Neural progenitor cell (in vitro differentiated cells): ENCODE results near the gene ASTN2. TPM values are rescaled to one million over a fixed set of nuclear protein-coding genes. Genes with fewer than 3 reads are reported as not detected.
A peak's percentile ranks its signal among the peaks of the same experiment; 100 is the strongest.

Source experiments
- DNase-seq: peaks from one replicate; pipeline ENCODE4 v3.0.0-alpha.2; 2016; ENCODE audit warnings: low spot score
- H2AFZ ChIP-seq: fragments of 200-600 bp; sonication (generic); replicated peaks from 2 replicates; pipeline ENCODE4 v1.6.1; 2016; ENCODE audit warnings: antibody characterized with exemption
- H3F3A ChIP-seq: fragments of 200-600 bp; sonication (generic); 2 replicates; pipeline ENCODE4 v1.6.1; 2016; ENCODE audit warnings: antibody characterized with exemption, low read depth
- H3K27ac ChIP-seq: fragments of 200-600 bp; sonication (generic); 2 replicates; pipeline ENCODE4 v1.5.1; 2016; ENCODE audit warnings: mild to moderate bottlenecking
- H3K27me3 ChIP-seq: fragments of 200-600 bp; sonication (generic); 2 replicates; pipeline ENCODE4 v1.6.1; 2016; ENCODE audit warnings: mild to moderate bottlenecking, moderate library complexity
- H3K36me3 ChIP-seq: fragments of 200-600 bp; sonication (generic); 2 replicates; pipeline ENCODE4 v1.5.1; 2016
- H3K4me1 ChIP-seq: fragments of 200-600 bp; sonication (generic); 2 replicates; pipeline ENCODE4 v1.6.1; 2016; ENCODE audit warnings: mixed run types
- H3K4me2 ChIP-seq: fragments of 200-600 bp; sonication (generic); 2 replicates; pipeline ENCODE4 v1.6.1; 2016
- H3K4me3 ChIP-seq: fragments of 200-600 bp; sonication (generic); 2 replicates; pipeline ENCODE4 v1.5.1; 2016
- H3K79me2 ChIP-seq: fragments of 200-600 bp; sonication (generic); 2 replicates; pipeline ENCODE4 v1.6.1; 2016; ENCODE audit warnings: low read depth
- H3K9ac ChIP-seq: fragments of 200-600 bp; sonication (generic); 2 replicates; pipeline ENCODE4 v1.6.1; 2016
- H3K9me3 ChIP-seq: fragments of 200-600 bp; sonication (generic); 2 replicates; pipeline ENCODE4 v1.5.1; 2016; ENCODE audit warnings: low read depth
- H4K20me1 ChIP-seq: fragments of 200-600 bp; sonication (generic); 2 replicates; pipeline ENCODE4 v1.6.1; 2016; ENCODE audit warnings: low read depth
- H3K27ac Mint-ChIP-seq: 3 replicates; pipeline ENCODE4 v1.8.0; 2021; ENCODE audit warnings: mixed read lengths
- H3K27me3 Mint-ChIP-seq: 2 replicates; pipeline ENCODE4 v1.8.0; 2022; ENCODE audit warnings: low read depth, mild to moderate bottlenecking, inconsistent platforms, moderate library complexity, mixed read lengths; ENCODE audit not compliant: insufficient read depth
- H3K36me3 Mint-ChIP-seq: 3 replicates; pipeline ENCODE4 v1.8.0; 2021; ENCODE audit warnings: mixed read lengths
- H3K4me1 Mint-ChIP-seq: 3 replicates; pipeline ENCODE4 v1.8.0; 2021; ENCODE audit warnings: mixed read lengths
- H3K4me3 Mint-ChIP-seq: 3 replicates; pipeline ENCODE4 v1.8.0; 2021; ENCODE audit warnings: mild to moderate bottlenecking, moderate library complexity, mixed read lengths
- H3K9me3 Mint-ChIP-seq: 3 replicates; pipeline ENCODE4 v1.8.0; 2020; ENCODE audit warnings: mixed read lengths
- EZH2 ChIP-seq: fragments of 200-600 bp; sonication (generic); IDR thresholded peaks from 2 replicates; pipeline ENCODE4 v1.6.1; 2017; ENCODE audit warnings: antibody characterized with exemption, mild to moderate bottlenecking, moderate library complexity
- EZH2phosphoT487 ChIP-seq: fragments of 200-600 bp; sonication (generic); IDR thresholded peaks from 2 replicates; pipeline ENCODE4 v1.6.1; 2017; ENCODE audit warnings: antibody characterized with exemption
- total RNA-seq: library from RNA; depleted of rRNA; stranded (reverse); fragments of >200 nt; gene quantifications from 2 replicates; pipeline ENCODE4 v1.2.3, GENCODE V29; 2015; ENCODE audit warnings: low replicate concordance
- TF ChIP-seq, protein P1 (sequence below): fragments of 200-600 bp; sonication (generic); IDR thresholded peaks from 2 replicates; pipeline ENCODE4 v1.5.1; 2017; ENCODE audit warnings: antibody characterized with exemption, mild to moderate bottlenecking

ASTN2 gene
- total RNA-seq, 1 donor from 2014 or later, result 8.0 TPM

- Mint-ChIP-seq H3K9me3 (no peaks in the 10 kb centered on the region), H3K4me1 (peaks cover 6% of the 10 kb centered on the region), H3K27me3 (no peaks in the 10 kb centered on the region), H3K4me3 (no peak overlapping the region), H3K36me3 (no peaks in the 10 kb centered on the region), H3K27ac (no peak overlapping the region)
- no peaks in the 10 kb centered on the region for H3K9me3 ChIP-seq
- H3K36me3 ChIP-seq, result no peaks in the 10 kb centered on the region
- no peak overlapping the region for H3K4me2 ChIP-seq
- H3K79me2 ChIP-seq, result no peaks in the 10 kb centered on the region
- TF ChIP-seq EZH2phosphoT487, result no peak
- TF ChIP-seq EZH2, result no peak
- peaks cover 7% of the 10 kb centered on the region for H3K4me1 ChIP-seq
- no peak overlapping the region for H2AFZ ChIP-seq
- no peak overlapping the region for H3K4me3 ChIP-seq
- no peak overlapping the region for H3K27ac ChIP-seq
- DNase-seq, result no peak
- H3F3A ChIP-seq, result no peaks in the 10 kb centered on the region
- no peak overlapping the region for H3K9ac ChIP-seq
- H4K20me1 ChIP-seq, result no peaks in the 10 kb centered on the region
- no peaks in the 10 kb centered on the region for H3K27me3 ChIP-seq
Observed at GRCh38 chr9:117284414-117284813, 130.4 kb downstream of the ASTN2 start.

GRCh38 chr9:117282541-117282940, 132.3 kb downstream of the ASTN2 start:
- Mint-ChIP-seq H3K36me3 (no peaks in the 10 kb centered on the region), H3K4me1 (peaks cover 4% of the 10 kb centered on the region), H3K27ac (no peak overlapping the region), H3K27me3 (no peaks in the 10 kb centered on the region), H3K4me3 (no peak overlapping the region), H3K9me3 (no peaks in the 10 kb centered on the region)
- Histone ChIP-seq H3K27ac (no peak overlapping the region), H3F3A (no peaks in the 10 kb centered on the region), H3K79me2 (no peaks in the 10 kb centered on the region), H3K4me3 (no peak overlapping the region), H3K27me3 (no peaks in the 10 kb centered on the region), H3K9ac (no peak overlapping the region), H2AFZ (no peak overlapping the region), H3K4me2 (no peak overlapping the region), H3K4me1 (no peaks in the 10 kb centered on the region), H3K36me3 (no peaks in the 10 kb centered on the region), H4K20me1 (no peaks in the 10 kb centered on the region), H3K9me3 (no peaks in the 10 kb centered on the region)
- TF ChIP-seq EZH2phosphoT487, result no peak
- TF ChIP-seq, protein P1, sequence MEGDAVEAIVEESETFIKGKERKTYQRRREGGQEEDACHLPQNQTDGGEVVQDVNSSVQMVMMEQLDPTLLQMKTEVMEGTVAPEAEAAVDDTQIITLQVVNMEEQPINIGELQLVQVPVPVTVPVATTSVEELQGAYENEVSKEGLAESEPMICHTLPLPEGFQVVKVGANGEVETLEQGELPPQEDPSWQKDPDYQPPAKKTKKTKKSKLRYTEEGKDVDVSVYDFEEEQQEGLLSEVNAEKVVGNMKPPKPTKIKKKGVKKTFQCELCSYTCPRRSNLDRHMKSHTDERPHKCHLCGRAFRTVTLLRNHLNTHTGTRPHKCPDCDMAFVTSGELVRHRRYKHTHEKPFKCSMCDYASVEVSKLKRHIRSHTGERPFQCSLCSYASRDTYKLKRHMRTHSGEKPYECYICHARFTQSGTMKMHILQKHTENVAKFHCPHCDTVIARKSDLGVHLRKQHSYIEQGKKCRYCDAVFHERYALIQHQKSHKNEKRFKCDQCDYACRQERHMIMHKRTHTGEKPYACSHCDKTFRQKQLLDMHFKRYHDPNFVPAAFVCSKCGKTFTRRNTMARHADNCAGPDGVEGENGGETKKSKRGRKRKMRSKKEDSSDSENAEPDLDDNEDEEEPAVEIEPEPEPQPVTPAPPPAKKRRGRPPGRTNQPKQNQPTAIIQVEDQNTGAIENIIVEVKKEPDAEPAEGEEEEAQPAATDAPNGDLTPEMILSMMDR, result no peak
- no peak for TF ChIP-seq EZH2
- no peak for DNase-seq

DNA sequence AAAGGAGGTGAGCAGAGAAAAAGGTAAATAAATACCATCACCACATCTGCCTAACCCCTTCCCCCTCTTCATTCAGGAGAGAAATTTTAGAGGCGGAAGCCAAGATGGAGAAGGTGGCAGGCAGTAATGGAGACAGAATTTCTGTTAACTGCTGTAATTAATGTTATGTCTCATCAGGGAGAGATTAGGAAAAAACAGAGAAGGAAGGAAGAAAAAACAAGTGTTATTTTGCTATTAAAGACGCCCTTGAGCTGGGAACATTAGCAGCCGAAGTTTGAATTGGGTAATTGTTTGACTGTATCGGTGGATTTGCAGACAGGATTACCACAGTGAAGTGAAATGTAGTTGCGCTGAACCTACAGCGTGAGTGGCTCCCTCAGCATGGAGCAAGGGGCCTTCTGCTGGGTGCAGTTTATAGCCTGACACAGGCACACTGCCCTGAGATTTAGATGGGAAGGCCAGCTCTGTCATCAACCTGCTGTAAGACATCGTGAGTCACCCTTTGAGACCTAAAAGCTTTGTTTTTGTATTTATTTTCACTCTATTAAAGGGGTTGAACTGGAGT, 136.3 kb downstream of the ASTN2 start:
- no peak for TF ChIP-seq EZH2phosphoT487
- no peak for TF ChIP-seq EZH2
- TF ChIP-seq, protein P1, result no peak
- Histone ChIP-seq H2AFZ (no peak overlapping the region), H3K9me3 (no peaks in the 10 kb centered on the region), H3K79me2 (no peaks in the 10 kb centered on the region), H3K4me2 (peak overlapping the region; percentile 6), H3K4me1 (no peaks in the 10 kb centered on the region), H3K27me3 (no peaks in the 10 kb centered on the region), H3F3A (no peaks in the 10 kb centered on the region), H3K36me3 (no peaks in the 10 kb centered on the region), H3K27ac (no peak overlapping the region), H3K4me3 (no peak overlapping the region), H4K20me1 (no peaks in the 10 kb centered on the region), H3K9ac (no peak overlapping the region)
- Mint-ChIP-seq H3K27me3 (no peaks in the 10 kb centered on the region), H3K27ac (no peak overlapping the region), H3K4me3 (no peak overlapping the region), H3K36me3 (no peaks in the 10 kb centered on the region), H3K9me3 (no peaks in the 10 kb centered on the region), H3K4me1 (peaks cover 4% of the 10 kb centered on the region)
- DNase-seq, result peak; percentile 15

DNA sequence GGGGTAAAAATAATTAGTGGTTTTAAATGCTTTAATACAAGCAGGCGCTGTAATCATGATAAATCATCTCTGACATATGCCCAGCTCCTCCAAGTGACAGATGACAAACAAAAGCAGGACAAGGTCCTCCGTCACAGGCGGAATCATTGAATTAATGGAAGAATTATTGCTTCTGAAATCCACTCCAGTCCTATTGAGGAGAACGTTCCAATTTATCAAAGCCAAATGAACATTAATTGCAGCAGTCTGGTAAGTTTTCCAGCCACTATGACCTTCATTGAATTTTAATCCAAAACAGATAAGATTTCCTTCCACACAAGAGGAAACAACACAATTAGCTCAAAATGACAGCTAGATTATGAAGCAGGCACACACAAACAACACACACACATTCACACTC, 136.8 kb downstream of the ASTN2 start:
- Histone ChIP-seq H3F3A (no peaks in the 10 kb centered on the region), H3K27me3 (no peaks in the 10 kb centered on the region), H2AFZ (no peak overlapping the region), H3K4me2 (peak overlapping the region; percentile 6), H3K9me3 (no peaks in the 10 kb centered on the region), H3K9ac (no peak overlapping the region), H3K4me1 (no peaks in the 10 kb centered on the region), H3K36me3 (no peaks in the 10 kb centered on the region), H4K20me1 (no peaks in the 10 kb centered on the region), H3K79me2 (no peaks in the 10 kb centered on the region), H3K27ac (no peak overlapping the region), H3K4me3 (no peak overlapping the region)
- no peaks in the 10 kb centered on the region for H3K9me3 Mint-ChIP-seq
- no peak for TF ChIP-seq EZH2
- TF ChIP-seq EZH2phosphoT487, result no peak
- TF ChIP-seq, protein P1, result no peak
- DNase-seq, result no peak
- H3K4me1 Mint-ChIP-seq, result peaks cover 4% of the 10 kb centered on the region
- H3K36me3 Mint-ChIP-seq, result no peaks in the 10 kb centered on the region
- no peaks in the 10 kb centered on the region for H3K27me3 Mint-ChIP-seq
- H3K4me3 Mint-ChIP-seq, result no peak overlapping the region
- H3K27ac Mint-ChIP-seq, result no peak overlapping the region
